ENCODE results near the gene CYP2W1. TPM values are rescaled to one million over a fixed set of nuclear protein-coding genes. Genes with fewer than 3 reads are reported as not detected.

The CYP2W1 gene
- total and polyA plus RNA-seq, 2 experiments from 2014 or later: not detected

GRCh38 chr7:974820-975681, 7.9 kb upstream of the CYP2W1 start, which contains the start of gene COX19:
COX19 (minus strand) TSS chr7:975549; CDS start chr7:975509, 40 bp downstream.
- peak within 1 kb of the TSS; percentile 94 for H3K27ac ChIP-seq
- no peaks in the 10 kb centered on the region for H3K9me2 ChIP-seq (ENCODE audit: insufficient read depth)
- peak within 1 kb of the TSS; percentile 85 for H3K4me3 ChIP-seq
- no peaks in the 10 kb centered on the region for H3K9me3 ChIP-seq (ENCODE audit: low read depth)
- in situ Hi-C loops (cut with MboI): no loop called here
- H4K20me1 ChIP-seq (ENCODE audit: insufficient read depth): no peaks in the 10 kb centered on the region
- no peak for TF ChIP-seq EZH2phosphoT487 (IDR thresholded peaks at IDR 0.05; ENCODE audit: insufficient read depth, low read depth)
- no peak for TF ChIP-seq EZH2 (IDR thresholded peaks at IDR 0.05; ENCODE audit: insufficient read depth, poor library complexity, severe bottlenecking)
- H3K79me2 ChIP-seq (ENCODE audit: insufficient read depth): peaks cover 49% of the 10 kb centered on the region
- H3K9ac ChIP-seq: peak within 1 kb of the TSS; percentile 95
- H3K27me3 ChIP-seq (replicated peaks; ENCODE audit: insufficient read depth): no peaks in the 10 kb centered on the region
- no peaks in the 10 kb centered on the region for H3K4me1 ChIP-seq (ENCODE audit: insufficient read depth)
- peak; percentile 97 for DNase-seq
- peaks cover 14% of the 10 kb centered on the region; the same call in 1 of the 2 replicates for H3K36me3 ChIP-seq (ENCODE audit: low read depth)
- 0 out of 2 replicates have a peak, but pooled peaks cover 5% of the 10 kb centered on the region for H3F3A ChIP-seq (ENCODE audit: insufficient read depth)
- peak within 1 kb of the TSS; percentile 93 for H2AFZ ChIP-seq
- WGBS, 2 experiments (ENCODE audit: low coverage in 1 of 2, low lambda C conversion rate in 2 of 2, missing lambda C conversion rate in 2 of 2): 1 to 2% methylated on average over 61 to 64 of the region's 78 CpGs
- H3K4me2 ChIP-seq (ENCODE audit: unreplicated experiment): peak within 1 kb of the TSS; percentile 98

GRCh38 chr7:975702-976473, 7.1 kb upstream of the CYP2W1 start:
- no peaks in the 10 kb centered on the region for H3K27me3 ChIP-seq (replicated peaks; ENCODE audit: insufficient read depth)
- 0 out of 2 replicates have a peak, but pooled peaks cover 5% of the 10 kb centered on the region for H3F3A ChIP-seq (ENCODE audit: insufficient read depth)
- no peaks in the 10 kb centered on the region for H3K9me3 ChIP-seq (ENCODE audit: low read depth)
- peak overlapping the region; percentile 43 for H3K4me2 ChIP-seq (ENCODE audit: unreplicated experiment)
- H2AFZ ChIP-seq: peak overlapping the region; percentile 93
- in situ Hi-C loops (cut with MboI): no loop called here
- no peak for DNase-seq
- peaks cover 14% of the 10 kb centered on the region; the same call in 1 of the 2 replicates for H3K36me3 ChIP-seq (ENCODE audit: low read depth)
- H3K9ac ChIP-seq: peak overlapping the region; percentile 95
- peak overlapping the region; percentile 85 for H3K4me3 ChIP-seq
- no peaks in the 10 kb centered on the region for H3K9me2 ChIP-seq (ENCODE audit: insufficient read depth)
- H3K79me2 ChIP-seq (ENCODE audit: insufficient read depth): peaks cover 40% of the 10 kb centered on the region
- no peaks in the 10 kb centered on the region for H4K20me1 ChIP-seq (ENCODE audit: insufficient read depth)
- TF ChIP-seq EZH2 (IDR thresholded peaks at IDR 0.05; ENCODE audit: insufficient read depth, poor library complexity, severe bottlenecking) (no peak), EZH2phosphoT487 (IDR thresholded peaks at IDR 0.05; ENCODE audit: insufficient read depth, low read depth) (no peak)
- no peak overlapping the region for H3K27ac ChIP-seq
- H3K4me1 ChIP-seq (ENCODE audit: insufficient read depth): no peaks in the 10 kb centered on the region
- WGBS, 2 experiments (ENCODE audit: low coverage in 1 of 2, low lambda C conversion rate in 2 of 2, missing lambda C conversion rate in 2 of 2): 31 to 33% methylated on average over 27 to 28 of the region's 28 CpGs

GRCh38 chr7:976901-977325, 6.1 kb upstream of the CYP2W1 start:
- Histone ChIP-seq H3K9ac (no peak overlapping the region), H2AFZ (no peak overlapping the region), H3K4me3 (no peak overlapping the region), H3K27me3 (replicated peaks; ENCODE audit: insufficient read depth) (no peaks in the 10 kb centered on the region), H3K4me2 (ENCODE audit: unreplicated experiment) (no peak overlapping the region), H3K4me1 (ENCODE audit: insufficient read depth) (no peaks in the 10 kb centered on the region), H4K20me1 (ENCODE audit: insufficient read depth) (no peaks in the 10 kb centered on the region), H3K27ac (no peak overlapping the region), H3F3A (ENCODE audit: insufficient read depth) (0 out of 2 replicates have a peak, but pooled peaks cover 5% of the 10 kb centered on the region), H3K36me3 (ENCODE audit: low read depth) (peaks cover 13% of the 10 kb centered on the region; the same call in 1 of the 2 replicates), H3K79me2 (ENCODE audit: insufficient read depth) (peaks cover 30% of the 10 kb centered on the region), H3K9me3 (ENCODE audit: low read depth) (no peaks in the 10 kb centered on the region), H3K9me2 (ENCODE audit: insufficient read depth) (no peaks in the 10 kb centered on the region)
- in situ Hi-C loops (cut with MboI): no loop called here
- no peak for DNase-seq
- WGBS, 2 experiments (ENCODE audit: low coverage in 1 of 2, low lambda C conversion rate in 2 of 2, missing lambda C conversion rate in 2 of 2): 69 to 71% methylated on average over 19 of the region's 19 CpGs
- TF ChIP-seq EZH2 (IDR thresholded peaks at IDR 0.05; ENCODE audit: insufficient read depth, poor library complexity, severe bottlenecking) (no peak), EZH2phosphoT487 (IDR thresholded peaks at IDR 0.05; ENCODE audit: insufficient read depth, low read depth) (no peak)

All from GM23248 (cell line).